ENCODE data around the gene MRPL20. TPM values are rescaled to one million over a fixed set of nuclear protein-coding genes. Genes with fewer than 3 reads are reported as not detected.

Gene MRPL20
- polyA plus RNA-seq, 4 donors = 110 to 137 (median 115) TPM

Other genes starting within 250 kb of the MRPL20 start
- gene TTLL10, start 233.4 kb downstream of the MRPL20 start, polyA plus RNA-seq (ENCODE audit: insufficient read length in 4 of 4) = under 1 TPM; 0.33 to 0.83 (median 0.63) TPM
- 1 to 10 TPM in 1 of 4 donors, under 1 TPM in 2, not detected in 1; 0.29 to 1.1 (median 0.67) TPM for gene TNFRSF18, start 200.7 kb downstream of the MRPL20 start, polyA plus RNA-seq (ENCODE audit: insufficient read length in 4 of 4)
- gene TNFRSF4, start 193.1 kb downstream of the MRPL20 start, polyA plus RNA-seq (ENCODE audit: insufficient read length in 4 of 4) = 1 to 10 TPM; 1.6 to 2.5 (median 2.2) TPM
- 100 to 1,000 TPM; 115 to 137 (median 133) TPM for gene SDF4, start 175.3 kb downstream of the MRPL20 start, polyA plus RNA-seq (ENCODE audit: insufficient read length in 4 of 4)
- gene B3GALT6, start 175.1 kb downstream of the MRPL20 start, polyA plus RNA-seq (ENCODE audit: insufficient read length in 4 of 4) = 10 to 100 TPM; 18.0 to 28.4 (median 20.6) TPM
- gene C1QTNF12, start 160.6 kb downstream of the MRPL20 start, polyA plus RNA-seq (ENCODE audit: insufficient read length in 4 of 4) = 10 to 100 TPM in 2 of 4 donors, 1 to 10 TPM in 2; 9.0 to 20.6 (median 9.9) TPM
- gene UBE2J2, start 133.4 kb downstream of the MRPL20 start, polyA plus RNA-seq (ENCODE audit: insufficient read length in 4 of 4) = 10 to 100 TPM; 47.7 to 57.5 (median 52.6) TPM
- gene SCNN1D, start 126.9 kb downstream of the MRPL20 start, polyA plus RNA-seq (ENCODE audit: insufficient read length in 4 of 4) = 1 to 10 TPM; 4.2 to 8.5 (median 4.9) TPM
- 10 to 100 TPM; 21.7 to 38.7 (median 24.4) TPM for gene ACAP3, start 99.4 kb downstream of the MRPL20 start, polyA plus RNA-seq (ENCODE audit: insufficient read length in 4 of 4)
- 10 to 100 TPM in 1 of 4 donors, 1 to 10 TPM in 3; 6.5 to 12.2 (median 7.2) TPM for gene PUSL1, start 98.7 kb downstream of the MRPL20 start, polyA plus RNA-seq (ENCODE audit: insufficient read length in 4 of 4)
- 100 to 1,000 TPM; 104 to 117 (median 110) TPM for gene INTS11, start 82.6 kb downstream of the MRPL20 start, polyA plus RNA-seq (ENCODE audit: insufficient read length in 4 of 4)
- 10 to 100 TPM; 11.6 to 20.7 (median 14.5) TPM for gene CPTP, start 82.5 kb downstream of the MRPL20 start, polyA plus RNA-seq (ENCODE audit: insufficient read length in 4 of 4)
- gene TAS1R3, start 76.0 kb downstream of the MRPL20 start, polyA plus RNA-seq (ENCODE audit: insufficient read length in 4 of 4) = under 1 TPM; 0.22 to 0.56 (median 0.33) TPM
- 10 to 100 TPM; 27.0 to 56.4 (median 28.5) TPM for gene DVL1, start 57.9 kb downstream of the MRPL20 start, polyA plus RNA-seq (ENCODE audit: insufficient read length in 4 of 4)
- 100 to 1,000 TPM; 177 to 242 (median 190) TPM for gene MXRA8, start 48.7 kb downstream of the MRPL20 start, polyA plus RNA-seq (ENCODE audit: insufficient read length in 4 of 4)
- 100 to 1,000 TPM in 1 of 4 donors, 10 to 100 TPM in 3; 63.0 to 110 (median 64.3) TPM for gene AURKAIP1, start 32.1 kb downstream of the MRPL20 start, polyA plus RNA-seq (ENCODE audit: insufficient read length in 4 of 4)
- 100 to 1,000 TPM; 232 to 273 (median 238) TPM for gene CCNL2, start 8.0 kb downstream of the MRPL20 start, polyA plus RNA-seq (ENCODE audit: insufficient read length in 4 of 4)
- 10 to 100 TPM in 2 of 4 donors, 1 to 10 TPM in 2; 6.6 to 19.9 (median 11.9) TPM for gene ANKRD65, start 14.0 kb upstream of the MRPL20 start, polyA plus RNA-seq (ENCODE audit: insufficient read length in 4 of 4)
- 10 to 100 TPM; 53.9 to 92.3 (median 63.1) TPM for gene VWA1, start 28.4 kb upstream of the MRPL20 start, polyA plus RNA-seq (ENCODE audit: insufficient read length in 4 of 4)
- 1 to 10 TPM; 1.4 to 3.1 (median 3.1) TPM for gene ATAD3C, start 42.4 kb upstream of the MRPL20 start, polyA plus RNA-seq (ENCODE audit: insufficient read length in 4 of 4)
- gene ATAD3B, start 64.5 kb upstream of the MRPL20 start, polyA plus RNA-seq (ENCODE audit: insufficient read length in 4 of 4) = 10 to 100 TPM in 2 of 4 donors, 1 to 10 TPM in 2; 9.1 to 15.9 (median 12.4) TPM
- 10 to 100 TPM; 20.2 to 25.6 (median 21.4) TPM for gene ATAD3A, start 104.9 kb upstream of the MRPL20 start, polyA plus RNA-seq (ENCODE audit: insufficient read length in 4 of 4)
- gene TMEM240, start 133.3 kb upstream of the MRPL20 start, polyA plus RNA-seq (ENCODE audit: insufficient read length in 4 of 4) = 1 to 10 TPM; 4.4 to 9.2 (median 4.9) TPM
- 10 to 100 TPM; 86.8 to 95.0 (median 91.0) TPM for gene SSU72, start 167.6 kb upstream of the MRPL20 start, polyA plus RNA-seq (ENCODE audit: insufficient read length in 4 of 4)
- 1 to 10 TPM; 1.5 to 4.5 (median 2.6) TPM for gene FNDC10, start 192.8 kb upstream of the MRPL20 start, polyA plus RNA-seq (ENCODE audit: insufficient read length in 4 of 4)
- 10 to 100 TPM; 32.2 to 63.4 (median 38.2) TPM for gene MIB2, start 208.2 kb upstream of the MRPL20 start, polyA plus RNA-seq (ENCODE audit: insufficient read length in 4 of 4)
- 10 to 100 TPM; 16.9 to 38.6 (median 21.7) TPM for gene MMP23B, start 224.9 kb upstream of the MRPL20 start, polyA plus RNA-seq (ENCODE audit: insufficient read length in 4 of 4)

Measured in right renal pelvis (tissue), 4 donors.